AG10803 (cell line): ENCODE results near the gene GOLPH3L.

ENCODE experiments used
- DNase-seq: peaks from one replicate; pipeline ENCODE4 v3.0.0; 2010; ENCODE audit warnings: low read depth
- H3K4me3 ChIP-seq: 2 replicates; pipeline ENCODE4 v1.5.1; 2011; ENCODE audit warnings: mild to moderate bottlenecking, low read length, control low read depth
- TF ChIP-seq, protein P1 (sequence below): conservative IDR thresholded peaks from 2 replicates; pipeline ENCODE4 v1.5.1; 2011; ENCODE audit warnings: mild to moderate bottlenecking, low read length, control low read depth, inconsistent platforms

GOLPH3L gene

DNA sequence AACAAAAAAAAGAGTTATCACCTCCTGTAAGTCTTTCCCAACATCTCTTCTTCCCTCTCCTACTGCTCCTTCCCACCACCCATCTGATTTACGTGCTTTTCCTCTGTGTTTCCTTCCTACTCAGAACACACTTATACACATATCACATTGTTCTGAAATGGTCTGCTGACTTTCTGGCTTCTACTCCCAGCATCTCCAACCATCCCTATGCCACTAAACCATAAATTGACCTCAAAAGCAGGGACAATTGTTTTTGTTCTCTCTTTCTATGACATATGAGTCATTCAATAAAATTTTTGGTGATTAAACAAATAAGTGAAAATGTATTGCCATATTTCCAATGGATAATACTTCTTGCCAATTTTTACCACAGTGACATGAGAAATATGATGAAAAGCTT, 8.2 kb downstream of the GOLPH3L start:
- no peak for DNase-seq
- TF ChIP-seq, protein P1, sequence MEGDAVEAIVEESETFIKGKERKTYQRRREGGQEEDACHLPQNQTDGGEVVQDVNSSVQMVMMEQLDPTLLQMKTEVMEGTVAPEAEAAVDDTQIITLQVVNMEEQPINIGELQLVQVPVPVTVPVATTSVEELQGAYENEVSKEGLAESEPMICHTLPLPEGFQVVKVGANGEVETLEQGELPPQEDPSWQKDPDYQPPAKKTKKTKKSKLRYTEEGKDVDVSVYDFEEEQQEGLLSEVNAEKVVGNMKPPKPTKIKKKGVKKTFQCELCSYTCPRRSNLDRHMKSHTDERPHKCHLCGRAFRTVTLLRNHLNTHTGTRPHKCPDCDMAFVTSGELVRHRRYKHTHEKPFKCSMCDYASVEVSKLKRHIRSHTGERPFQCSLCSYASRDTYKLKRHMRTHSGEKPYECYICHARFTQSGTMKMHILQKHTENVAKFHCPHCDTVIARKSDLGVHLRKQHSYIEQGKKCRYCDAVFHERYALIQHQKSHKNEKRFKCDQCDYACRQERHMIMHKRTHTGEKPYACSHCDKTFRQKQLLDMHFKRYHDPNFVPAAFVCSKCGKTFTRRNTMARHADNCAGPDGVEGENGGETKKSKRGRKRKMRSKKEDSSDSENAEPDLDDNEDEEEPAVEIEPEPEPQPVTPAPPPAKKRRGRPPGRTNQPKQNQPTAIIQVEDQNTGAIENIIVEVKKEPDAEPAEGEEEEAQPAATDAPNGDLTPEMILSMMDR: no peak
- no peak overlapping the region for H3K4me3 ChIP-seq

- no peak overlapping the region for H3K4me3 ChIP-seq
- TF ChIP-seq, protein P1: no peak
- DNase-seq: no peak
These were observed 10.7 kb downstream of the GOLPH3L start for GRCh38 chr1:150686275-150686674.

GRCh38 chr1:150683914-150684313, 13.0 kb downstream of the GOLPH3L start:
- TF ChIP-seq, protein P1: no peak
- H3K4me3 ChIP-seq: no peak overlapping the region
- no peak for DNase-seq

DNA sequence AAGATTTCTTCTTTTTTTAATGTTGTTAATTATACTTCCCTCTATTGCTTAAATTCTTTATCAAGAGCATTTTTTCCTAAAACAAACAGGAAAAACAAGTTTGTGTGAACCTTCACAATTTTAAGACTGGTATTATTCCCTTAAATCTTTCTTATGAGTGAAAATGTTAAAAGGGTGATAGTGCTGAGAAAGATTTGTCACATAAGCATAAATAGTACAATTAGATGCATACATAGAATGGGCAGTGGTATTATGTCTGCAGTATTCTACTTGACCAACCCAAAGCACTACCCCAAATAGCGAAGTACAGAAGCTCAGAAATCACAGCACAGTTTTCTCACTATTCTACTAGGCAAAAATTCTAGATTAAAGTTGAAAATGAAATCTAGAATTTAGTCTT, 18.0 kb downstream of the GOLPH3L start:
- TF ChIP-seq, protein P1: no peak
- DNase-seq: no peak
- H3K4me3 ChIP-seq: no peak overlapping the region

GRCh38 chr1:150674881-150675280, 22.1 kb downstream of the GOLPH3L start:
- TF ChIP-seq, protein P1: no peak
- DNase-seq: no peak
- H3K4me3 ChIP-seq: no peak overlapping the region

GRCh38 chr1:150663321-150663720, 33.6 kb downstream of the GOLPH3L start:
- DNase-seq: no peak
- TF ChIP-seq, protein P1: no peak
- no peak overlapping the region for H3K4me3 ChIP-seq

DNA sequence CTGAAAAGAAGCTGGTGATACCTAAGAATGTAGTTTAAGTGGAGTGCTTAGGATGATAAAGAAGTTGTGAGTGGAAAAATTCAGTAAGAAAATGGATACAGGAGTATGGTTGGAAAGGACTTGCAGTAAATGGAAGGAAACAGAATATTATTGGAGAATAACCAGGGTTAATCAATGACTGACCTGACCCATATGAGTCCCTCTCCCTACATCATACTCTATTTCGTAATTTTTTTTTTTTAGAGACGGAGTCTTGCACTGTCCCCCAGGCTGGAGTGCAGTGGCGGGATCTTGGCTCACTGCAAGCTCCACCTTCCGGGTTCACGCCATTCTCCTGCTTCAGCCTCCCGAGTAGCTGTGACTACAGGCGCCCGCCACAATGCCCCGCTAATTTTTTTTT, 34.1 kb downstream of the GOLPH3L start:
- H3K4me3 ChIP-seq: no peak overlapping the region
- DNase-seq: no peak

More for the DNA sequence above, 34.1 kb downstream of the GOLPH3L start:
- TF ChIP-seq, protein P1: no peak
